ENCODE data around the gene NKTR. TPM values are rescaled to one million over a fixed set of nuclear protein-coding genes. Genes with fewer than 3 reads are reported as not detected.
"Not testable (repeated sequence)": the region's sequence is repeated elsewhere in the genome, so short reads cannot be mapped to it uniquely, and the experiment has no call there.

Gene NKTR
- total and polyA plus RNA-seq, 5 donors, result 22.6 to 35.8 (median 28.3) TPM

GRCh38 chr3:42597098-42597497 is 3.4 kb upstream of the NKTR start:
- ATAC-seq; intact Hi-C loops (cut with DNase I): not testable (repeated sequence)
- 97% methylated on average over 7 of the region's 7 CpGs for WGBS

GRCh38 chr3:42600958-42601675 is 631 bp downstream of the NKTR start:
- peak; percentile 75 to 85 (median 84) for DNase-seq
- under 1% methylated on average over 31 of the region's 31 CpGs for WGBS
- peak; percentile 56 to 81 for ATAC-seq
- Histone ChIP-seq H3K4me1 (ENCODE audit: control insufficient read depth, insufficient read depth, low read length) (no peaks in the 10 kb centered on the region), H3K9me3 (ENCODE audit: control insufficient read depth, low read length) (no peaks in the 10 kb centered on the region), H3K27ac (ENCODE audit: low read length) (peak overlapping the region; percentile 93), H3K4me3 (ENCODE audit: low read length) (peak overlapping the region; percentile 76), H3K27me3 (ENCODE audit: control insufficient read depth, insufficient read depth) (no peaks in the 10 kb centered on the region)
- intact Hi-C loops (cut with DNase I), result loop anchor here in 3 of 4 donors (10.0 kb wide), 2 partner anchors 54 to 144 kb away; partner anchors contain the start of gene ZBTB47 (in 2 of the 3)

More at GRCh38 chr3:42597098-42597497, 3.4 kb upstream of the NKTR start:
- H3K27ac ChIP-seq (ENCODE audit: low read length); H3K27me3 ChIP-seq (ENCODE audit: control insufficient read depth, insufficient read depth); H3K4me1 ChIP-seq (ENCODE audit: control insufficient read depth, insufficient read depth, low read length); DNase-seq; H3K4me3 ChIP-seq (ENCODE audit: low read length); H3K9me3 ChIP-seq (ENCODE audit: control insufficient read depth, low read length): not testable (repeated sequence)

GRCh38 chr3:42601896-42602581 is 1.6 kb downstream of the NKTR start:
- no peaks in the 10 kb centered on the region for H3K27me3 ChIP-seq (ENCODE audit: control insufficient read depth, insufficient read depth)
- intact Hi-C loops (cut with DNase I), result loop anchor here in 3 of 4 donors (10.0 kb wide), 2 partner anchors 53 to 143 kb away; partner anchors contain the start of gene ZBTB47 (in 2 of the 3)

GRCh38 chr3:42602961-42603360 is 2.5 kb downstream of the NKTR start:
- Histone ChIP-seq H3K9me3 (ENCODE audit: control insufficient read depth, low read length) (no peaks in the 10 kb centered on the region), H3K27ac (ENCODE audit: low read length) (no peak overlapping the region), H3K4me3 (ENCODE audit: low read length) (no peak overlapping the region), H3K27me3 (ENCODE audit: control insufficient read depth, insufficient read depth) (no peaks in the 10 kb centered on the region), H3K4me1 (ENCODE audit: control insufficient read depth, insufficient read depth, low read length) (no peaks in the 10 kb centered on the region)
- intact Hi-C loops (cut with DNase I), result loop anchor here in 3 of 4 donors (10.0 kb wide), 2 partner anchors 52 to 142 kb away; partner anchors contain the start of gene ZBTB47 (in 2 of the 3)
- ATAC-seq (no peak), DNase-seq (no peak)
- WGBS, result 100% methylated on average over 1 of the region's 1 CpG

More at GRCh38 chr3:42601896-42602581, 1.6 kb downstream of the NKTR start:
- H3K4me1 ChIP-seq (ENCODE audit: control insufficient read depth, insufficient read depth, low read length), result no peaks in the 10 kb centered on the region
- no peak for ATAC-seq
- H3K9me3 ChIP-seq (ENCODE audit: control insufficient read depth, low read length), result no peaks in the 10 kb centered on the region
- H3K4me3 ChIP-seq (ENCODE audit: low read length), result peak overlapping the region; percentile 76
- WGBS, result 49% methylated on average over 9 of the region's 9 CpGs
- DNase-seq, result no peak
- peak overlapping the region; percentile 33 for H3K27ac ChIP-seq (ENCODE audit: low read length)

- Histone ChIP-seq H3K9me3 (ENCODE audit: control insufficient read depth, low read length) (no peaks in the 10 kb centered on the region), H3K27ac (ENCODE audit: low read length) (peak overlapping the region; percentile 20), H3K27me3 (ENCODE audit: control insufficient read depth, insufficient read depth) (no peaks in the 10 kb centered on the region), H3K4me3 (ENCODE audit: low read length) (no peak overlapping the region), H3K4me1 (ENCODE audit: control insufficient read depth, insufficient read depth, low read length) (peaks cover 7% of the 10 kb centered on the region)
- intact Hi-C loops (cut with DNase I), result loop anchor here in 3 of 4 donors (10.0 kb wide), 2 partner anchors 49 to 139 kb away; partner anchors contain the start of gene ZBTB47 (in 2 of the 3)
- ATAC-seq (peak; percentile 27 to 51), DNase-seq (no peak)
- 51% methylated on average over 5 of the region's 5 CpGs for WGBS
Observed at GRCh38 chr3:42605546-42606173, 5.2 kb downstream of the NKTR start.

GRCh38 chr3:42608581-42608980 is 8.1 kb downstream of the NKTR start:
- peak in 1 of 3 donors; percentile 40 for DNase-seq

GRCh38 chr3:42610976-42611375 is 10.5 kb downstream of the NKTR start:
- intact Hi-C loops (cut with DNase I), result no loop called here
- no peak overlapping the region for H3K4me3 ChIP-seq (ENCODE audit: low read length)
- 70% methylated on average over 1 of the region's 1 CpG for WGBS
- H3K27ac ChIP-seq (ENCODE audit: low read length), result peak overlapping the region; percentile 48
- peaks cover 10% of the 10 kb centered on the region for H3K4me1 ChIP-seq (ENCODE audit: control insufficient read depth, insufficient read depth, low read length)
- no peak for ATAC-seq
- H3K27me3 ChIP-seq (ENCODE audit: control insufficient read depth, insufficient read depth), result no peaks in the 10 kb centered on the region
- H3K9me3 ChIP-seq (ENCODE audit: control insufficient read depth, low read length), result no peaks in the 10 kb centered on the region
- no peak for DNase-seq

More at GRCh38 chr3:42608581-42608980, 8.1 kb downstream of the NKTR start:
- no peak for ATAC-seq
- intact Hi-C loops (cut with DNase I), result loop anchor here in 3 of 4 donors (10.0 kb wide), 2 partner anchors 46 to 136 kb away; partner anchors contain the start of gene ZBTB47 (in 2 of the 3)
- peak overlapping the region; percentile 37 for H3K27ac ChIP-seq (ENCODE audit: low read length)
- no peaks in the 10 kb centered on the region for H3K9me3 ChIP-seq (ENCODE audit: control insufficient read depth, low read length)
- H3K4me3 ChIP-seq (ENCODE audit: low read length), result no peak overlapping the region
- WGBS, result 30% methylated on average over 5 of the region's 5 CpGs
- peaks cover 10% of the 10 kb centered on the region for H3K4me1 ChIP-seq (ENCODE audit: control insufficient read depth, insufficient read depth, low read length)
- no peaks in the 10 kb centered on the region for H3K27me3 ChIP-seq (ENCODE audit: control insufficient read depth, insufficient read depth)

GRCh38 chr3:42612217-42612616 is 11.7 kb downstream of the NKTR start:
- WGBS, result 68% methylated on average over 1 of the region's 1 CpG
- Histone ChIP-seq H3K9me3 (ENCODE audit: control insufficient read depth, low read length) (no peaks in the 10 kb centered on the region), H3K4me1 (ENCODE audit: control insufficient read depth, insufficient read depth, low read length) (peaks cover 14% of the 10 kb centered on the region), H3K4me3 (ENCODE audit: low read length) (no peak overlapping the region), H3K27me3 (ENCODE audit: control insufficient read depth, insufficient read depth) (no peaks in the 10 kb centered on the region), H3K27ac (ENCODE audit: low read length) (no peak overlapping the region)
- intact Hi-C loops (cut with DNase I), result no loop called here
- no peak for DNase-seq
- ATAC-seq, result peak in 1 of 2 donors; percentile 18

GRCh38 chr3:42612928-42613327 is 12.4 kb downstream of the NKTR start:
- H3K4me1 ChIP-seq (ENCODE audit: control insufficient read depth, insufficient read depth, low read length), result peaks cover 14% of the 10 kb centered on the region
- no peaks in the 10 kb centered on the region for H3K9me3 ChIP-seq (ENCODE audit: control insufficient read depth, low read length)
- ATAC-seq (peak in 1 of 2 donors; percentile 11), DNase-seq (no peak)
- no peaks in the 10 kb centered on the region for H3K27me3 ChIP-seq (ENCODE audit: control insufficient read depth, insufficient read depth)
- WGBS, result 80% methylated on average over 3 of the region's 3 CpGs
- H3K4me3 ChIP-seq (ENCODE audit: low read length), result no peak overlapping the region
- intact Hi-C loops (cut with DNase I), result no loop called here
- no peak overlapping the region for H3K27ac ChIP-seq (ENCODE audit: low read length)

GRCh38 chr3:42613462-42613861 is 13.0 kb downstream of the NKTR start:
- Histone ChIP-seq H3K4me1 (ENCODE audit: control insufficient read depth, insufficient read depth, low read length) (peaks cover 11% of the 10 kb centered on the region), H3K27me3 (ENCODE audit: control insufficient read depth, insufficient read depth) (no peaks in the 10 kb centered on the region), H3K4me3 (ENCODE audit: low read length) (no peak overlapping the region), H3K27ac (ENCODE audit: low read length) (no peak overlapping the region), H3K9me3 (ENCODE audit: control insufficient read depth, low read length) (no peaks in the 10 kb centered on the region)
- ATAC-seq (peak in 1 of 2 donors; percentile 22), DNase-seq (no peak)
- intact Hi-C loops (cut with DNase I), result no loop called here
- 82% methylated on average over 2 of the region's 2 CpGs for WGBS

Data from right cardiac atrium (tissue), 5 donors.